Measurements from ENCODE around the gene KMT2B. TPM values are rescaled to one million over a fixed set of nuclear protein-coding genes. Genes with fewer than 3 reads are reported as not detected.
A peak's percentile ranks its signal among the peaks of the same experiment; 100 is the strongest.

The KMT2B gene
- polyA plus RNA-seq, 6 donors from 2014 or later, result 0.35 to 2.2 (median 0.76) TPM

DNA sequence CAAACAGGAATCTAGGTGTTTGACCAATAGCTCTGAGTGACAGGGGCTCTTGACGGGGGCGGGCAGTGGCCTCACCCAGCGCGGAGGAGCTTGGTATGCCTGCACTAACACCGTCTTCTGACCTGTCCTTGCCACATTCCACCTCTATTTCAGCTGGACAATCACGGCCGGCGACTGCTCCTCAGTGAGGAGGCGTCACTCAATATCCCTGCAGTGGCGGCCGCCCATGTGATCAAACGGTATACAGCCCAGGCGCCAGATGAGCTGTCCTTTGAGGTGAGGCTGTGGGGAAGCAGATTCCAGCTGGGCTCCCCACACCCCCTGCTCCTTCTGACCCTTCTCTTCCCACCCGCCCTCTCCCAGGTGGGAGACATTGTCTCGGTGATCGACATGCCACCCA lies 62.3 kb downstream of the KMT2B start:
- H3K9me3 Mint-ChIP-seq, result peaks cover 0 to 1% (median 0%) of the 10 kb centered on the region in 7 donors
- H3K27me3 Mint-ChIP-seq, result no peaks in the 10 kb centered on the region
- H3K4me3 Mint-ChIP-seq, result no peak overlapping the region
- no peaks in the 10 kb centered on the region for H3K36me3 Mint-ChIP-seq
- DNase-seq (no peak), ATAC-seq (ENCODE audit: low read depth in 2 of 2) (no peak)
- peaks cover 10 to 17% (median 13%) of the 10 kb centered on the region in 3 donors for H3K4me1 Mint-ChIP-seq
- no peak overlapping the region for H3K27ac Mint-ChIP-seq

DNA sequence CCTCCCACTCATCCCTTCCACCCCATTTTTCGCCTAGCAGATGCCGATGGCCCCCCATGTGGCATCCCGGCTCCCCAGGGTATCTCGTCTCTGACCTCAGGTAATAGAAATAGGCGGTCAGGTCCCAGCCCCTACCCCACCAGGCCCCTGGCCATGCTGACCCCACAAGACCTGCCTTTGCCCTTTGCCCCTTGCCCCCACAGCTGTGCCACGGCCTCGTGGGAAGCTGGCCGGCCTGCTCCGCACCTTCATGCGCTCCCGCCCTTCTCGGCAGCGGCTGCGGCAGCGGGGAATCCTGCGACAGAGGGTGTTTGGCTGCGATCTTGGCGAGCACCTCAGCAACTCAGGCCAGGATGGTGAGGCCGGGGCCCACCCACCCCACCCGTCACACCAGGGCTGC lies 62.9 kb downstream of the KMT2B start:
- DNase-seq (no peak), ATAC-seq (ENCODE audit: low read depth in 2 of 2) (no peak)
- Mint-ChIP-seq H3K27ac (no peak overlapping the region), H3K4me1 (peaks cover 9 to 17% (median 10%) of the 10 kb centered on the region in 3 donors), H3K36me3 (no peaks in the 10 kb centered on the region), H3K4me3 (no peak overlapping the region), H3K9me3 (peaks cover 0 to 1% (median 0%) of the 10 kb centered on the region in 7 donors), H3K27me3 (no peaks in the 10 kb centered on the region)

DNA sequence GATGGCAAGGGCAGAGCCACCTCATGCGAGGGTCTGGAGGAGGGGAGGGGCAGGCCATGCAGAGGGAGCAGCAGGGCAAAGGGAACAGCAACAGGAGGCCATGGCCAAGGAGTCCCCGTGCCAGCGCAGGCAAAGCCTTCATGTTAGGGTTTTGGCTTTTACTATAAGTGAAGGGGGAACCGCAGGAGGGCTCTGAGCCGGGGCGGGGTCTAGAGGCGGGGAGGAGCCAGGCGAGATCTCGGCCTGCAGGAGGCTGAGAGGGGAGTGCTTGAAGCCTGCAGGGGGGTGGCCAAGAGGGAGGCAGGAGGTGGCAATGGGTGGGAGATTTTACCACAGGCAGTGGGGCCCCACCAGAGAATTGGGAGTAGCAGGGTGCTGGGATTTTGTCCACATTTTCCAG lies 63.8 kb downstream of the KMT2B start:
- Mint-ChIP-seq H3K27ac (peak overlapping the region in 1 of 6 donors; percentile 1), H3K36me3 (no peaks in the 10 kb centered on the region), H3K9me3 (no peaks in the 10 kb centered on the region), H3K4me1 (peaks cover 2 to 10% (median 10%) of the 10 kb centered on the region in 3 donors), H3K27me3 (no peaks in the 10 kb centered on the region), H3K4me3 (peak overlapping the region in 1 of 8 donors; percentile 56)
- DNase-seq, result no peak
- no peak for ATAC-seq (ENCODE audit: low read depth in 2 of 2)

- no peak for ATAC-seq (ENCODE audit: low read depth in 2 of 2)
- H3K27ac Mint-ChIP-seq, result peak overlapping the region in 2 of 6 donors; percentile 18 to 63
- no peak for DNase-seq
- no peaks in the 10 kb centered on the region for H3K9me3 Mint-ChIP-seq
- H3K4me3 Mint-ChIP-seq, result no peak overlapping the region
- peaks cover 0 to 10% (median 8%) of the 10 kb centered on the region in 3 donors for H3K4me1 Mint-ChIP-seq
- no peaks in the 10 kb centered on the region for H3K36me3 Mint-ChIP-seq
- H3K27me3 Mint-ChIP-seq, result no peaks in the 10 kb centered on the region
Observed at GRCh38 chr19:35782589-35782988, 64.8 kb downstream of the KMT2B start.

DNA sequence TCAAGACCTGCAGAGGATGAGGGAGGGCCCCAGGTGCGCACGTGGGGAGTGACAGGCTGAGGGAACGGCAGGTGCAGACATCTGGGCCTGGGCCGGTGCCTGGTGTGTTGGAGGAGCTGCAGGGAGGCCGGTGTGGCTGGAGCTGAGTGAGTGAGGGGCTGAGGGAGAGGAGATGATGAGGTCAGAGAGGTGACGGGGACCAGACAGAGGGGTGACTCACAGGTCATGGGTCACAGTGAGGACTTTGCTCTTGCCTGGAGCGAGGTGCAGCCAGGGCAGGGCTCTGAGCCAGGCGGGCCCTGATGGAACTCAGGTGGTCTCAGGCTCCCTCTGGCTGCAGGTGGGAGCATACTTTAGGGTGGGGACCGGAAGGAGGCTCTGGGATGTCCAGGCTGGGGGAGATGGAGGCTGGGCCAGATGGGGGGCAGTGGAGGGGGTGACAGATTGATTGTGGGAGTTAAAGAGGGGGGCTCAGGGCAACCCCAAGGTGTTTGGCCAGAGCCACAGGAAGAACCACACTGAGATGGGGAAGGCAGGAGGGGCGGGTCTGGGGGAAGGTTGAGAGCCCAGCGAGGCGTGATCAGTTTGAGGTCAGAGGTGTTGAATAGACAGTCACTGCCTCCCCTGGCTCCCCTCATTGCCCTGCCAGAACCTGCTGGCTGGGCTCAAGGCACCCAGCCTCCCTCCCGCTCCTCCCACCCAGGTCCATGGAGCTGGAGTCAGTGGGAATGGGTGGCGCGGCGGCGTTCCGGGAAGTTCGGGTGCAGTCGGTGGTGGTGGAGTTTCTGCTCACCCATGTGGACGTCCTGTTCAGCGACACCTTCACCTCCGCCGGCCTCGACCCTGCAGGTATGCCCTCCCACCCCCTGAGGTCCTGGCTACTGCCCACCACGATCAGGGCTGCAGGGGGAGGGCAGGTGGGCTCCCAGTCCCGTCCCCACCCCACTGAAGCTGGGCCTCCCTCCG lies 65.9 kb downstream of the KMT2B start:
- no peak overlapping the region for H3K4me3 Mint-ChIP-seq
- peaks cover 0 to 10% (median 8%) of the 10 kb centered on the region in 3 donors for H3K4me1 Mint-ChIP-seq
- no peaks in the 10 kb centered on the region for H3K27me3 Mint-ChIP-seq
- no peak for DNase-seq
- no peak for ATAC-seq (ENCODE audit: low read depth in 2 of 2)
- H3K27ac Mint-ChIP-seq, result peak overlapping the region in 1 of 6 donors; percentile 20
- H3K36me3 Mint-ChIP-seq, result no peaks in the 10 kb centered on the region
- H3K9me3 Mint-ChIP-seq, result no peaks in the 10 kb centered on the region

DNA sequence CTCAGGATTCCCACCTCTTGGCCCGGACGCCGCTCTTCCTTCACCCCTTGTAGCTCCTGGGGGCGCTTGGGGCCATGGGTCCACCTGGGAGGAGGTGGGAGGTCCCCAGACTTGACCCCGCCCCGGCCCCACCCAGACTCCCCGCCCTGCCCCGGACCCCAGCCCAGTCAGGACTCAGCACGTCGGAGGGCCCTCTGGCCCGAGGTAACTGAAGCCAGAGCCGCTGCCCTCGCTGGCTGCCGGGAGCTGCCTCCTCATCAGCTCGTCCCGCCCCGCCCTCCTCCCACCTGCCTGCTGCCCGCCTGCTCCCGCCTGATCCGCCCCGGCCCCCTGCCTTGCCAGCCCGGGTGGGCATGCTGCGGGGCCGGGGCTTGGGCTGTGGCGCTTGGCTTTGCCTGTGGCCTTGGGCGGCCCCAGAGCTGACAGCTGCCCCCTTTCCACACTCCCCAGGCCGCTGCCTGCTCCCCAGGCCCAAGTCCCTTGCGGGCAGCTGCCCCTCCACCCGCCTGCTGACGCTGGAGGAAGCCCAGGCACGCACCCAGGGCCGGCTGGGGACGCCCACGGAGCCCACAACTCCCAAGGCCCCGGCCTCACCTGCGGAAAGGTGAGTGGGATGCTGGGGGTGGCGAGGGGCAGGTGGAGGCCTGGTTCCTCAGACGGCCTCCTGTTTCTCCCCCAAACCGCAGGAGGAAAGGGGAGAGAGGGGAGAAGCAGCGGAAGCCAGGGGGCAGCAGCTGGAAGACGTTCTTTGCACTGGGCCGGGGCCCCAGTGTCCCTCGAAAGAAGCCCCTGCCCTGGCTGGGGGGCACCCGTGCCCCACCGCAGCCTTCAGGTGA lies 66.9 kb downstream of the KMT2B start:
- Mint-ChIP-seq H3K27me3 (no peaks in the 10 kb centered on the region), H3K4me1 (peaks cover 0 to 10% (median 8%) of the 10 kb centered on the region in 3 donors), H3K27ac (no peak overlapping the region), H3K4me3 (no peak overlapping the region), H3K36me3 (no peaks in the 10 kb centered on the region), H3K9me3 (no peaks in the 10 kb centered on the region)
- no peak for ATAC-seq (ENCODE audit: low read depth in 2 of 2)
- DNase-seq, result no peak

GRCh38 chr19:35785339-35785627 lies 67.5 kb downstream of the KMT2B start:
- ATAC-seq (ENCODE audit: low read depth in 2 of 2), result no peak
- Mint-ChIP-seq H3K4me3 (no peak overlapping the region), H3K4me1 (peaks cover 0 to 10% (median 8%) of the 10 kb centered on the region in 3 donors), H3K27me3 (no peaks in the 10 kb centered on the region), H3K36me3 (no peaks in the 10 kb centered on the region), H3K9me3 (no peaks in the 10 kb centered on the region), H3K27ac (no peak overlapping the region)
- DNase-seq, result no peak

- Mint-ChIP-seq H3K9me3 (no peaks in the 10 kb centered on the region), H3K4me1 (peaks cover 0 to 10% (median 8%) of the 10 kb centered on the region in 3 donors), H3K27me3 (no peaks in the 10 kb centered on the region), H3K4me3 (no peak overlapping the region), H3K36me3 (no peaks in the 10 kb centered on the region), H3K27ac (peak overlapping the region in 3 of 6 donors; percentile 54 to 82 (median 62))
- ATAC-seq (ENCODE audit: low read depth in 2 of 2) (no peak), DNase-seq (no peak)
Observed at GRCh38 chr19:35786299-35787160, 68.7 kb downstream of the KMT2B start.

- Mint-ChIP-seq H3K4me1 (peaks cover 0 to 10% (median 8%) of the 10 kb centered on the region in 3 donors), H3K27me3 (no peaks in the 10 kb centered on the region), H3K9me3 (no peaks in the 10 kb centered on the region), H3K36me3 (no peaks in the 10 kb centered on the region), H3K27ac (no peak overlapping the region), H3K4me3 (no peak overlapping the region)
- ATAC-seq (ENCODE audit: low read depth in 2 of 2) (no peak), DNase-seq (no peak)
Observed at GRCh38 chr19:35787227-35787799, 69.5 kb downstream of the KMT2B start.

Other genes starting within 250 kb of the KMT2B start
- gene KRTDAP, start 227.5 kb upstream of the KMT2B start, polyA plus RNA-seq (ENCODE audit: low read depth in 6 of 6), result not detected
- 1 to 10 TPM in 2 of 6 donors, not detected in 4; 2.6 to 3.1 TPM for gene DMKN, start 204.4 kb upstream of the KMT2B start, polyA plus RNA-seq (ENCODE audit: low read depth in 6 of 6)
- not detected for gene SBSN, start 189.7 kb upstream of the KMT2B start, polyA plus RNA-seq (ENCODE audit: low read depth in 6 of 6)
- not detected for gene GAPDHS, start 184.5 kb upstream of the KMT2B start, polyA plus RNA-seq (ENCODE audit: low read depth in 6 of 6)
- 100 to 1,000 TPM; 153 to 293 (median 162) TPM for gene TMEM147, start 172.4 kb upstream of the KMT2B start, polyA plus RNA-seq (ENCODE audit: low read depth in 6 of 6)
- not detected for gene ATP4A, start 154.3 kb upstream of the KMT2B start, polyA plus RNA-seq (ENCODE audit: low read depth in 6 of 6)
- not detected for gene PMIS2, start 131.8 kb upstream of the KMT2B start, polyA plus RNA-seq (ENCODE audit: low read depth in 6 of 6)
- gene HAUS5, start 105.3 kb upstream of the KMT2B start, polyA plus RNA-seq (ENCODE audit: low read depth in 6 of 6), result 1 to 10 TPM; 6.7 to 9.8 (median 8.6) TPM
- 10 to 100 TPM; 30.6 to 71.1 (median 50.9) TPM for gene RBM42, start 89.0 kb upstream of the KMT2B start, polyA plus RNA-seq (ENCODE audit: low read depth in 6 of 6)
- gene ETV2, start 76.3 kb upstream of the KMT2B start, polyA plus RNA-seq (ENCODE audit: low read depth in 6 of 6), result under 1 TPM in 1 of 6 donors, not detected in 5; 0.61 TPM
- 100 to 1,000 TPM; 623 to 732 (median 678) TPM for gene COX6B1, start 69.7 kb upstream of the KMT2B start, polyA plus RNA-seq (ENCODE audit: low read depth in 6 of 6)
- gene UPK1A, start 51.5 kb upstream of the KMT2B start, polyA plus RNA-seq (ENCODE audit: low read depth in 6 of 6), result not detected
- gene ZBTB32, start 13.4 kb upstream of the KMT2B start, polyA plus RNA-seq (ENCODE audit: low read depth in 6 of 6), result 1 to 10 TPM in 1 of 6 donors, under 1 TPM in 4, not detected in 1; 0.21 to 1.3 (median 0.70) TPM
- 100 to 1,000 TPM; 114 to 195 (median 134) TPM for gene IGFLR1, start 24.4 kb downstream of the KMT2B start, polyA plus RNA-seq (ENCODE audit: low read depth in 6 of 6)
- 10 to 100 TPM; 26.1 to 41.0 (median 32.5) TPM for gene U2AF1L4, start 27.4 kb downstream of the KMT2B start, polyA plus RNA-seq (ENCODE audit: low read depth in 6 of 6)
- 100 to 1,000 TPM in 2 of 6 donors, 10 to 100 TPM in 4; 82.4 to 105 (median 94.3) TPM for gene PSENEN, start 27.6 kb downstream of the KMT2B start, polyA plus RNA-seq (ENCODE audit: low read depth in 6 of 6)
- 10 to 100 TPM in 3 of 6 donors, 1 to 10 TPM in 3; 8.1 to 17.9 (median 11.1) TPM for gene LIN37, start 30.6 kb downstream of the KMT2B start, polyA plus RNA-seq (ENCODE audit: low read depth in 6 of 6)
- not detected for gene HSPB6, start 39.0 kb downstream of the KMT2B start, polyA plus RNA-seq (ENCODE audit: low read depth in 6 of 6)
- 10 to 100 TPM in 1 of 6 donors, 1 to 10 TPM in 4, not detected in 1; 3.2 to 13.9 (median 9.0) TPM for gene PROSER3, start 40.2 kb downstream of the KMT2B start, polyA plus RNA-seq (ENCODE audit: low read depth in 6 of 6)
- under 1 TPM in 1 of 6 donors, not detected in 5; 0.58 TPM for gene ARHGAP33, start 57.6 kb downstream of the KMT2B start, polyA plus RNA-seq (ENCODE audit: low read depth in 6 of 6)
- gene PRODH2, start 94.8 kb downstream of the KMT2B start, polyA plus RNA-seq (ENCODE audit: low read depth in 6 of 6), result not detected
- gene NPHS1, start 134.5 kb downstream of the KMT2B start, polyA plus RNA-seq (ENCODE audit: low read depth in 6 of 6), result not detected
- gene KIRREL2, start 138.9 kb downstream of the KMT2B start, polyA plus RNA-seq (ENCODE audit: low read depth in 6 of 6), result not detected
- gene APLP1, start 150.6 kb downstream of the KMT2B start, polyA plus RNA-seq (ENCODE audit: low read depth in 6 of 6), result not detected
- gene NFKBID, start 182.5 kb downstream of the KMT2B start, polyA plus RNA-seq (ENCODE audit: low read depth in 6 of 6), result 10 to 100 TPM; 13.5 to 79.7 (median 55.3) TPM
- gene HCST, start 184.5 kb downstream of the KMT2B start, polyA plus RNA-seq (ENCODE audit: low read depth in 6 of 6), result 10 to 100 TPM; 33.8 to 58.5 (median 47.5) TPM
- gene TYROBP, start 190.3 kb downstream of the KMT2B start, polyA plus RNA-seq (ENCODE audit: low read depth in 6 of 6), result 10 to 100 TPM in 2 of 6 donors, 1 to 10 TPM in 4; 3.4 to 28.6 (median 8.3) TPM
- under 1 TPM in 3 of 6 donors, not detected in 3; 0.12 to 0.22 (median 0.14) TPM for gene LRFN3, start 218.4 kb downstream of the KMT2B start, polyA plus RNA-seq (ENCODE audit: low read depth in 6 of 6)

Measured in naive B cell (primary cell).